Osteocyte (in vitro differentiated cells): Measurements from ENCODE around the gene SATB1. TPM values are rescaled to one million over a fixed set of nuclear protein-coding genes. Genes with fewer than 3 reads are reported as not detected.

Experiments used
- DNase-seq: peaks from one replicate; pipeline ENCODE4 v3.0.0; 2021; ENCODE audit warnings: mixed read lengths; ENCODE audit not compliant: unreplicated experiment; ENCODE audit errors: extremely low spot score
- H3K27ac Mint-ChIP-seq: one replicate; pipeline ENCODE4 v1.8.0; 2021; ENCODE audit warnings: mild to moderate bottlenecking, mixed read lengths; ENCODE audit not compliant: unreplicated experiment
- H3K27me3 Mint-ChIP-seq: one replicate; pipeline ENCODE4 v1.8.0; 2021; ENCODE audit warnings: mixed read lengths; ENCODE audit not compliant: unreplicated experiment
- H3K36me3 Mint-ChIP-seq: one replicate; pipeline ENCODE4 v1.8.0; 2021; ENCODE audit warnings: mixed read lengths; ENCODE audit not compliant: unreplicated experiment
- H3K4me1 Mint-ChIP-seq: one replicate; pipeline ENCODE4 v1.8.0; 2021; ENCODE audit warnings: mixed read lengths; ENCODE audit not compliant: unreplicated experiment
- H3K4me3 Mint-ChIP-seq: one replicate; pipeline ENCODE4 v1.8.0; 2021; ENCODE audit warnings: mild to moderate bottlenecking, moderate library complexity, mixed read lengths; ENCODE audit not compliant: unreplicated experiment
- H3K9me3 Mint-ChIP-seq: one replicate; pipeline ENCODE4 v1.8.0; 2021; ENCODE audit warnings: mixed read lengths; ENCODE audit not compliant: unreplicated experiment
- CTCF ChIP-seq: fragments of 200-600 bp; sonication (generic); IDR thresholded peaks from 2 replicates; pipeline ENCODE4 v1.5.0; 2021; ENCODE audit warnings: antibody characterized with exemption, mild to moderate bottlenecking, moderate library complexity
- total RNA-seq: library from RNA; stranded (reverse); gene quantifications from 2 replicates; pipeline ENCODE4 v1.2.1, GENCODE V29; 2021

SATB1 gene
- total RNA-seq, 1 donor from 2014 or later = 10.6 TPM

- DNase-seq = no peak
- Mint-ChIP-seq H3K4me1 (no peaks in the 10 kb centered on the region), H3K4me3 (no peak overlapping the region), H3K27ac (no peak overlapping the region), H3K36me3 (peaks cover 9% of the 10 kb centered on the region), H3K27me3 (no peaks in the 10 kb centered on the region), H3K9me3 (no peaks in the 10 kb centered on the region)
- TF ChIP-seq CTCF = no peak
Observed at GRCh38 chr3:18411541-18411940, 13.6 kb downstream of the SATB1 start.

- DNase-seq = no peak
- H3K4me3 Mint-ChIP-seq = no peak overlapping the region
Observed at GRCh38 chr3:18410205-18410604, 14.9 kb downstream of the SATB1 start.

GRCh38 chr3:18409266-18409665, 15.9 kb downstream of the SATB1 start:
- Mint-ChIP-seq H3K4me1 (peaks cover 2% of the 10 kb centered on the region), H3K27ac (no peak overlapping the region)
- no peak for TF ChIP-seq CTCF

More at GRCh38 chr3:18410205-18410604, 14.9 kb downstream of the SATB1 start:
- Mint-ChIP-seq H3K27ac (no peak overlapping the region), H3K27me3 (no peaks in the 10 kb centered on the region), H3K4me1 (peaks cover 1% of the 10 kb centered on the region), H3K9me3 (no peaks in the 10 kb centered on the region), H3K36me3 (peaks cover 3% of the 10 kb centered on the region)
- no peak for TF ChIP-seq CTCF

GRCh38 chr3:18405141-18405540, 20.0 kb downstream of the SATB1 start:
- H3K4me3 Mint-ChIP-seq = no peak overlapping the region
- DNase-seq = no peak
- H3K27ac Mint-ChIP-seq = no peak overlapping the region
- peaks cover 2% of the 10 kb centered on the region for H3K4me1 Mint-ChIP-seq
- no peaks in the 10 kb centered on the region for H3K9me3 Mint-ChIP-seq
- H3K27me3 Mint-ChIP-seq = no peaks in the 10 kb centered on the region
- no peaks in the 10 kb centered on the region for H3K36me3 Mint-ChIP-seq
- no peak for TF ChIP-seq CTCF

More at GRCh38 chr3:18409266-18409665, 15.9 kb downstream of the SATB1 start:
- Mint-ChIP-seq H3K36me3 (no peaks in the 10 kb centered on the region), H3K9me3 (no peaks in the 10 kb centered on the region), H3K4me3 (no peak overlapping the region), H3K27me3 (no peaks in the 10 kb centered on the region)
- no peak for DNase-seq

- DNase-seq = no peak
Observed at GRCh38 chr3:18403061-18403460, 22.1 kb downstream of the SATB1 start.

More at GRCh38 chr3:18403061-18403460, 22.1 kb downstream of the SATB1 start:
- Mint-ChIP-seq H3K36me3 (no peaks in the 10 kb centered on the region), H3K27me3 (no peaks in the 10 kb centered on the region), H3K4me3 (no peak overlapping the region), H3K4me1 (peaks cover 2% of the 10 kb centered on the region), H3K27ac (no peak overlapping the region), H3K9me3 (no peaks in the 10 kb centered on the region)
- TF ChIP-seq CTCF = no peak
